Omental fat pad (tissue), 4 donors: ENCODE measurements around the gene LRRC74B. TPM values are rescaled to one million over a fixed set of nuclear protein-coding genes. Genes with fewer than 3 reads are reported as not detected.
A peak's percentile ranks its signal among the peaks of the same experiment; 100 is the strongest.

ENCODE experiments used
- ATAC-seq: fragments of 150-250 bp; one replicate; pipeline ENCODE4 v1.9.1; 2016; ENCODE audit warnings: mild to moderate bottlenecking, moderate library complexity; ENCODE audit not compliant: low FRiP score
- DNase-seq: peaks from one replicate; pipeline ENCODE4 v3.0.0-alpha.2; 2019; ENCODE audit warnings: low spot score
- total RNA-seq, 4 donors: library from RNA; depleted of rRNA; stranded (reverse); fragments of >200 nt; gene quantifications; one replicate each; pipeline ENCODE4 v1.1.0, GENCODE V29; 2016
- TF ChIP-seq, protein P1 (sequence below), 3 donors: fragments of 450-650 bp; IDR thresholded peaks; one replicate each; pipeline ENCODE4 v1.5.1; 2016 to 2017; ENCODE audit warnings: antibody characterized with exemption in 3 of 3, mild to moderate bottlenecking in 3 of 3, moderate library complexity in 2 of 3

The LRRC74B gene
- total RNA-seq, 4 donors from 2014 or later: not detected

- no peak for ATAC-seq
- TF ChIP-seq, protein P1, sequence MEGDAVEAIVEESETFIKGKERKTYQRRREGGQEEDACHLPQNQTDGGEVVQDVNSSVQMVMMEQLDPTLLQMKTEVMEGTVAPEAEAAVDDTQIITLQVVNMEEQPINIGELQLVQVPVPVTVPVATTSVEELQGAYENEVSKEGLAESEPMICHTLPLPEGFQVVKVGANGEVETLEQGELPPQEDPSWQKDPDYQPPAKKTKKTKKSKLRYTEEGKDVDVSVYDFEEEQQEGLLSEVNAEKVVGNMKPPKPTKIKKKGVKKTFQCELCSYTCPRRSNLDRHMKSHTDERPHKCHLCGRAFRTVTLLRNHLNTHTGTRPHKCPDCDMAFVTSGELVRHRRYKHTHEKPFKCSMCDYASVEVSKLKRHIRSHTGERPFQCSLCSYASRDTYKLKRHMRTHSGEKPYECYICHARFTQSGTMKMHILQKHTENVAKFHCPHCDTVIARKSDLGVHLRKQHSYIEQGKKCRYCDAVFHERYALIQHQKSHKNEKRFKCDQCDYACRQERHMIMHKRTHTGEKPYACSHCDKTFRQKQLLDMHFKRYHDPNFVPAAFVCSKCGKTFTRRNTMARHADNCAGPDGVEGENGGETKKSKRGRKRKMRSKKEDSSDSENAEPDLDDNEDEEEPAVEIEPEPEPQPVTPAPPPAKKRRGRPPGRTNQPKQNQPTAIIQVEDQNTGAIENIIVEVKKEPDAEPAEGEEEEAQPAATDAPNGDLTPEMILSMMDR (IDR thresholded peaks at IDR 0.05): no peak
Measured at GRCh38 chr22:21030621-21031544, 14.9 kb upstream of the LRRC74B start.

DNA sequence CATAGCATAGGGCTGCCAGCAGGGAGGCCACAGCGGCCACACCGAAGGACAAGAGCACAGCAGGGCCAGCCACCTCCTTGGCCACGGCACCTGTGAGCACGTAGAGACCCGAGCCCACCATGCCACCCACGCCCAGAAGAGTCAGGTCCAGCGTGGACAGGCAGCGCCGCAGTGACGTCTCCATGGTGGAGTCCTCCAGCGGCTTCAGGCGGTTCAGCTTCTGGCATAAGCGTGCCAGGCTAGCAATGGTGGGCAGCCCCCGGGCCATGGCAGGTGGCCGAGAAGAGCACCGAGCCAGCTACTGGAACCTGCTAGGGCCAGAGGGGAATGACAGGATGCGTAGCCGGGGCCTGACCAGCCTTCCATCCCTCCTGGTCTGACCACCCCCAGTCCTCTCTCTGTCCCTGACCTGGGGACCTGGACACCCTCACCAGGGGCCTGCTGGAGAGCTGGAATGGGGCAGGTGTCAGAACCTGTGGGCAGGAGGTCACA, 14.2 kb upstream of the LRRC74B start:
- ATAC-seq (no peak), DNase-seq (no peak)
- TF ChIP-seq, protein P1 (IDR thresholded peaks at IDR 0.05): no peak

More at GRCh38 chr22:21030621-21031544, 14.9 kb upstream of the LRRC74B start:
- DNase-seq: no peak

- ATAC-seq: peak; percentile 69
- TF ChIP-seq, protein P1 (IDR thresholded peaks at IDR 0.05): no peak
- DNase-seq: no peak
Measured at GRCh38 chr22:21032037-21032867, 13.5 kb upstream of the LRRC74B start, which contains the start of gene SLC7A4. TSS of gene SLC7A4 (minus strand) at chr22:21032561. CDS start at chr22:21031812, 749 bp downstream.

DNA sequence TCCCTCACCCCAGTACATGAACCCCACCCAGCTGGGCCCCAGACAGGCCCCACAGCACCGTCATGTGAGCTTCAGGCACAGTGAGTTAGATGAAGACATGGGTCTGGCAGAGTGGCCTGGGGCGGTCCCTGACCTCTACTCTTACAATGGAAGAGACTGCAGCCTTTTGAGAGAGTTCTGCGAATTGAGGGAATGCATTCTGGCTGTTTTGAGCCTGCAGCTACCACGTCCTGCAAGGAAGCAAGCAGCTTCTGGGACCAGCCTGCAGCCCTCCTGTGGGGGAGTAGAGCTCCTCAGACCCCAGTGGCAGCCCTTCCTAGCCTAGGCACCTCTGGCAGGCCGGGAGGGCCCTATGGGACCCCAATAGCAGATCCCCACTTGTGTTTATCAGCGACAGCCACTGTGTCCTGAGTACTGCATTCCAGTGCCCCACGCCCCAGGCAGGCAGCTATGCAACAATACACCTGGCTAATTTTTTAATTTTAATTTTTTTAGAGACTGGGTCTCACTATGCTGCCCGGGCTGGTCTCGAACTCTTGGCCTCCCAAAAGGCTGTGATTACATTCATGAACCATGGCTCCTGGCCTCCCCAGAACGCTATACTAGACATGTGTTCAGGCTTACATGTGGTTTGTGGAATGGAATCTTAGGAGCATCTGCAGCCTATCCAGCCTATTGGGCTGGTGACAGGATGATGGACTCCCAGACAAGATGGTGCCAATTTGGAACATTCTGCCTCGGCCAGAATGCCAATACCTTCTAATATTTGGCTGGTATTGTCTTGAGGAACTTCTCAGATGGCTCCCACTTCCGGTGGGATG, 12.7 kb upstream of the LRRC74B start:
- no peak for DNase-seq
- TF ChIP-seq, protein P1 (IDR thresholded peaks at IDR 0.05): no peak
- ATAC-seq: peak; percentile 29

DNA sequence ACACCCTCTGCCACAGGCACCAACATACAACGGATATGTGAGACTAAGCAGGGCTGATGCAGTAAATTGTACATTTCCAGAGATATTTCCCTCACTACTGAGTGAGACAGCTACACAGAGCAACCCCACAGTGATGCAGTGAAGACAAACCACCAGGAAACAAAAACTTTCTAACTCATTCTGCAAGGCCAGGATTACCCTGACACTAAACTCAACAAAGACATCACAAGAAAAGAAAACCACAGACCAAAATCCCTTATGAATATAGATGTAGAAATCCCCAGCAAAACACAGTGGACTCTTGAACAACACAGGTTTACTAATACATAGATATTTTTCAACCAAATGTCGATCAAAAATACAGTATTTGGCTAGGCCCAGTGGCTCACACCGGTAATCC, 11.9 kb upstream of the LRRC74B start:
- ATAC-seq: no peak
- TF ChIP-seq, protein P1 (IDR thresholded peaks at IDR 0.05): no peak
- DNase-seq: no peak

- ATAC-seq (no peak), DNase-seq (no peak)
- TF ChIP-seq, protein P1 (IDR thresholded peaks at IDR 0.05): no peak
Measured at GRCh38 chr22:21034989-21035388, 10.8 kb upstream of the LRRC74B start.
